Measurements from ENCODE around the gene ASB15.

DNA sequence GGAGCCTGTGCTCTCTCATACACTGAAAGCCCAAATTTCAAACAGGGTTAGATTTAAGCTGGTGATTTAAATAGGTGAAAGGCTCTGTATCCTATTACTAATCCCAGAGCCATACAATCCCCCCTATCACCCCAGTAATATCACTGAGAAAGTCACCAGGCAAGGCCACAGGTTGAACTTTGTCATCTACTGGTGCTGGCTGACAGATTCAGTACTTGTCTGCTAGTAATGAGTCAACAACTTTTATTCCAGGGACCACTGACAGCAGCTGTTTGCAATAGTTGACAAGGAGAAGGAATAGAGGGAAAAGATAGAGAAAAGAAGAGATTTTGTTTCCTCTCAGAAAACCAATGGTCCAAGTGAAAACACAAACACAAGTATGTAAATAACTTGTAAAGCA, 10.4 kb downstream of the ASB15 start:
- TF ChIP-seq, protein P1, sequence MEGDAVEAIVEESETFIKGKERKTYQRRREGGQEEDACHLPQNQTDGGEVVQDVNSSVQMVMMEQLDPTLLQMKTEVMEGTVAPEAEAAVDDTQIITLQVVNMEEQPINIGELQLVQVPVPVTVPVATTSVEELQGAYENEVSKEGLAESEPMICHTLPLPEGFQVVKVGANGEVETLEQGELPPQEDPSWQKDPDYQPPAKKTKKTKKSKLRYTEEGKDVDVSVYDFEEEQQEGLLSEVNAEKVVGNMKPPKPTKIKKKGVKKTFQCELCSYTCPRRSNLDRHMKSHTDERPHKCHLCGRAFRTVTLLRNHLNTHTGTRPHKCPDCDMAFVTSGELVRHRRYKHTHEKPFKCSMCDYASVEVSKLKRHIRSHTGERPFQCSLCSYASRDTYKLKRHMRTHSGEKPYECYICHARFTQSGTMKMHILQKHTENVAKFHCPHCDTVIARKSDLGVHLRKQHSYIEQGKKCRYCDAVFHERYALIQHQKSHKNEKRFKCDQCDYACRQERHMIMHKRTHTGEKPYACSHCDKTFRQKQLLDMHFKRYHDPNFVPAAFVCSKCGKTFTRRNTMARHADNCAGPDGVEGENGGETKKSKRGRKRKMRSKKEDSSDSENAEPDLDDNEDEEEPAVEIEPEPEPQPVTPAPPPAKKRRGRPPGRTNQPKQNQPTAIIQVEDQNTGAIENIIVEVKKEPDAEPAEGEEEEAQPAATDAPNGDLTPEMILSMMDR (IDR thresholded peaks at IDR 0.05): no peak
- TF ChIP-seq EP300 (IDR thresholded peaks at IDR 0.05) (no peak), POLR2A (IDR thresholded peaks at IDR 0.05) (no peak)

All from sigmoid colon (tissue), 4 donors.